Neural cell (in vitro differentiated cells): ENCODE results near the gene PHC1.

Experiments
- CTCF ChIP-seq: fragments of 450-650 bp; IDR thresholded peaks from 2 replicates; pipeline ENCODE4 v1.5.1; 2014; ENCODE audit warnings: antibody characterized with exemption, mild to moderate bottlenecking, moderate library complexity; ENCODE audit not compliant: poor library complexity, severe bottlenecking
- EZH2 ChIP-seq: fragments of 200-600, 300-800 bp; shearing (Covaris generic), sonication (generic); IDR thresholded peaks from 2 replicates; pipeline ENCODE4 v1.6.1; 2014; ENCODE audit warnings: antibody characterized with exemption, low read length, borderline replicate concordance, mild to moderate bottlenecking; ENCODE audit not compliant: insufficient read depth, poor library complexity, severe bottlenecking
- POLR2AphosphoS5 ChIP-seq: IDR thresholded peaks from 2 replicates; pipeline ENCODE4 v1.6.1; 2012
- RAD21 ChIP-seq: fragments of 450-650 bp; conservative IDR thresholded peaks from 2 replicates; pipeline ENCODE4 v1.6.1; 2014; ENCODE audit warnings: antibody characterized with exemption, mild to moderate bottlenecking, moderate library complexity
- SMC3 ChIP-seq: fragments of 450-650 bp; conservative IDR thresholded peaks from 2 replicates; pipeline ENCODE4 v1.6.1; 2014; ENCODE audit warnings: antibody characterized with exemption, mild to moderate bottlenecking, moderate library complexity; ENCODE audit not compliant: poor library complexity
- TF ChIP-seq, protein P1 (sequence below): IDR thresholded peaks from 2 replicates; pipeline ENCODE4 v1.6.1; 2012; ENCODE audit warnings: borderline replicate concordance

GRCh38 chr12:8956772-8957171, 42.5 kb downstream of the PHC1 start:
- no peak for TF ChIP-seq CTCF
- no peak for TF ChIP-seq POLR2AphosphoS5
- TF ChIP-seq, protein P1, sequence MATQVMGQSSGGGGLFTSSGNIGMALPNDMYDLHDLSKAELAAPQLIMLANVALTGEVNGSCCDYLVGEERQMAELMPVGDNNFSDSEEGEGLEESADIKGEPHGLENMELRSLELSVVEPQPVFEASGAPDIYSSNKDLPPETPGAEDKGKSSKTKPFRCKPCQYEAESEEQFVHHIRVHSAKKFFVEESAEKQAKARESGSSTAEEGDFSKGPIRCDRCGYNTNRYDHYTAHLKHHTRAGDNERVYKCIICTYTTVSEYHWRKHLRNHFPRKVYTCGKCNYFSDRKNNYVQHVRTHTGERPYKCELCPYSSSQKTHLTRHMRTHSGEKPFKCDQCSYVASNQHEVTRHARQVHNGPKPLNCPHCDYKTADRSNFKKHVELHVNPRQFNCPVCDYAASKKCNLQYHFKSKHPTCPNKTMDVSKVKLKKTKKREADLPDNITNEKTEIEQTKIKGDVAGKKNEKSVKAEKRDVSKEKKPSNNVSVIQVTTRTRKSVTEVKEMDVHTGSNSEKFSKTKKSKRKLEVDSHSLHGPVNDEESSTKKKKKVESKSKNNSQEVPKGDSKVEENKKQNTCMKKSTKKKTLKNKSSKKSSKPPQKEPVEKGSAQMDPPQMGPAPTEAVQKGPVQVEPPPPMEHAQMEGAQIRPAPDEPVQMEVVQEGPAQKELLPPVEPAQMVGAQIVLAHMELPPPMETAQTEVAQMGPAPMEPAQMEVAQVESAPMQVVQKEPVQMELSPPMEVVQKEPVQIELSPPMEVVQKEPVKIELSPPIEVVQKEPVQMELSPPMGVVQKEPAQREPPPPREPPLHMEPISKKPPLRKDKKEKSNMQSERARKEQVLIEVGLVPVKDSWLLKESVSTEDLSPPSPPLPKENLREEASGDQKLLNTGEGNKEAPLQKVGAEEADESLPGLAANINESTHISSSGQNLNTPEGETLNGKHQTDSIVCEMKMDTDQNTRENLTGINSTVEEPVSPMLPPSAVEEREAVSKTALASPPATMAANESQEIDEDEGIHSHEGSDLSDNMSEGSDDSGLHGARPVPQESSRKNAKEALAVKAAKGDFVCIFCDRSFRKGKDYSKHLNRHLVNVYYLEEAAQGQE = no peak
- TF ChIP-seq SMC3 = no peak
- no peak for TF ChIP-seq EZH2
- TF ChIP-seq RAD21 = no peak
